ENCODE results near the gene RPS16.

RPS16 gene

GRCh38 chr19:39448271-39448670 is 12.5 kb upstream of the RPS16 start:
- DNase-seq, result peak; percentile 62

- no peak for DNase-seq
These were observed 10.8 kb upstream of the RPS16 start for GRCh38 chr19:39446365-39447084.

- peak; percentile 96 for DNase-seq
These were observed 9.7 kb upstream of the RPS16 start, which contains the start of gene SUPT5H for GRCh38 chr19:39445196-39446111. TSS of gene SUPT5H (plus strand) at chr19:39445582. CDS start at chr19:39445891, 309 bp downstream.

- peak; percentile 17 for DNase-seq
These were observed 8.9 kb upstream of the RPS16 start for GRCh38 chr19:39444598-39445195.

- DNase-seq, result peak; percentile 58
These were observed 2.7 kb upstream of the RPS16 start for GRCh38 chr19:39438270-39438934.

GRCh38 chr19:39436350-39436716 is 584 bp upstream of the RPS16 start:
- DNase-seq, result no peak

GRCh38 chr19:39434123-39435076 is 1.3 kb downstream of the RPS16 start:
- peak; percentile 13 for DNase-seq

GRCh38 chr19:39433480-39434079 is 2.2 kb downstream of the RPS16 start:
- DNase-seq, result no peak

- DNase-seq, result no peak
These were observed 3.1 kb downstream of the RPS16 start for GRCh38 chr19:39432677-39433025.

- peak; percentile 61 for DNase-seq
These were observed 4.8 kb downstream of the RPS16 start for GRCh38 chr19:39430675-39431593.

GRCh38 chr19:39428283-39429112 is 7.3 kb downstream of the RPS16 start:
- DNase-seq, result peak; percentile 91

GRCh38 chr19:39427707-39428106 is 8.0 kb downstream of the RPS16 start:
- DNase-seq, result no peak

- no peak for DNase-seq
These were observed 9.6 kb downstream of the RPS16 start for GRCh38 chr19:39426170-39426569.

- DNase-seq, result no peak
These were observed 10.0 kb downstream of the RPS16 start for GRCh38 chr19:39425744-39426143.

- DNase-seq, result no peak
These were observed 10.8 kb downstream of the RPS16 start for GRCh38 chr19:39424934-39425333.

GRCh38 chr19:39423258-39424086 is 12.3 kb downstream of the RPS16 start:
- DNase-seq, result no peak

GRCh38 chr19:39422020-39422419 is 13.7 kb downstream of the RPS16 start:
- DNase-seq, result no peak

- no peak for DNase-seq
These were observed 15.0 kb downstream of the RPS16 start for GRCh38 chr19:39420769-39421168.

All from fibroblast of skin of right biceps (primary cell).